Measurements from ENCODE around the gene LGI2.

Gene LGI2

DNA sequence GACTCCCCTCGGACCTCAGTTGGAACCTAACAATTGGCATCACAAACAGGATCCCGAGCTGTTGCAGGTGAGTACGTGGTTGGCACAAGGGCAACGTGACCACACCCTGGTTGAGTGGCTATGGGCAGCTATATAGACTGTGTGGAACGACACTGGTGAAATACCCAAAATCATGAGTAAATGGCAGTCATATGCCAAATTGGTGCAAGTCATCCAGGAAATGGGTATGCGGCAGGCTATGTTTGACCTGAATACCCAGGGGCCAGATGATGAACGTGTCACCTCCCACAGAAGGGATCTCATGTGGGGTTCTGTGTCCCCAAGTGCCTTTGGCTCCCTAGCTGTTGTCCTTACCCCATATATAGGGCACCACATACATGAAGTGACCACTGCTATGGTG is 64.7 kb downstream of the LGI2 start:
- no peak for DNase-seq (ENCODE audit: low read depth in 3 of 3)

DNA sequence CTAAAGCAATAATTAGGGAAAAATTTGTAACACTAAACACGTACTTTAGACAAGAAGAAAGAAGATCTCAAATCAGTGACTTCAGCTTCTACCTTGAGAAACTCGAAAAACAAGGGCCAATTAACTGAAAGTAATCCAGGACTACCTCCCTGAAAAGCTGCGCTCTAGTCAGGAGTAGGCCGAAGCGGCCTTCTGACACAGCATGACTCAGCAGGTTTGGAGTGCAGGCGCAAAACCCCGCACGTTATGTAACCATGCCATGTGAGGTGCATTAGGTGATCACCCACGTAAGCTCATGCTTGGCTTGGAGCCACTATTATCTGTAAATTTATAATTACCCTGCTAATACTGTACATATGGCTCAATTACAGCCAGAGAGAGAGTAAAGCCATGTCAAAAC is 65.1 kb downstream of the LGI2 start:
- no peak for DNase-seq (ENCODE audit: low read depth in 3 of 3)

GRCh38 chr4:24963277-24963676 is 67.5 kb downstream of the LGI2 start:
- DNase-seq (ENCODE audit: low read depth in 3 of 3), result no peak

GRCh38 chr4:24957886-24958285 is 72.9 kb downstream of the LGI2 start:
- no peak for DNase-seq (ENCODE audit: low read depth in 3 of 3)

GRCh38 chr4:24956763-24957162 is 74.0 kb downstream of the LGI2 start:
- no peak for DNase-seq (ENCODE audit: low read depth in 3 of 3)

- DNase-seq (ENCODE audit: low read depth in 3 of 3), result no peak
These were observed 74.7 kb downstream of the LGI2 start for GRCh38 chr4:24956091-24956490.

- DNase-seq (ENCODE audit: low read depth in 3 of 3), result no peak
These were observed 78.1 kb downstream of the LGI2 start for GRCh38 chr4:24952667-24953066.

DNA sequence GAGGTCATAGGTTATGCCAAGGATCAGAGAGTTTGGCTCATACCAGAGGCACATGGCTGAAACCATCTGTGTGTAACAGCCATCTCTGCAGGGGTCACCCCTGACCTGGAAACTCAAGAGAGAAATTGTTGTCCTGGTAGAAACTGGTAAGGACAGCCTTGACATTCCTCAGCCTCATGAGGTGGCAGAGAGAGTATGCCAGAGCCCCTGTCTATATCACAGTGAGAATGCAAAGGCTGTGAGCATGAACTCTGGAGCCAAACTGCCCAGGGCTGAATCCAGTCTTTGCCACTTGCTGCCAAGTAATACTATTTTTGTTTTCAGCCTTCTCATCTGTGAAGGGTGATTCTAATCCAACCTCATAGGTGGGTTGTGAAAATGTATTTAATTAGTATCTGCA is 80.8 kb downstream of the LGI2 start:
- DNase-seq (ENCODE audit: low read depth in 3 of 3), result no peak
